Measurements from ENCODE around the gene A4GALT. TPM values are rescaled to one million over a fixed set of nuclear protein-coding genes. Genes with fewer than 3 reads are reported as not detected.

A4GALT gene
- total and polyA plus RNA-seq, 2 donors (not counting 1 experiment from before 2014, with no cell fraction given): 0.09 to 6.1 TPM

DNA sequence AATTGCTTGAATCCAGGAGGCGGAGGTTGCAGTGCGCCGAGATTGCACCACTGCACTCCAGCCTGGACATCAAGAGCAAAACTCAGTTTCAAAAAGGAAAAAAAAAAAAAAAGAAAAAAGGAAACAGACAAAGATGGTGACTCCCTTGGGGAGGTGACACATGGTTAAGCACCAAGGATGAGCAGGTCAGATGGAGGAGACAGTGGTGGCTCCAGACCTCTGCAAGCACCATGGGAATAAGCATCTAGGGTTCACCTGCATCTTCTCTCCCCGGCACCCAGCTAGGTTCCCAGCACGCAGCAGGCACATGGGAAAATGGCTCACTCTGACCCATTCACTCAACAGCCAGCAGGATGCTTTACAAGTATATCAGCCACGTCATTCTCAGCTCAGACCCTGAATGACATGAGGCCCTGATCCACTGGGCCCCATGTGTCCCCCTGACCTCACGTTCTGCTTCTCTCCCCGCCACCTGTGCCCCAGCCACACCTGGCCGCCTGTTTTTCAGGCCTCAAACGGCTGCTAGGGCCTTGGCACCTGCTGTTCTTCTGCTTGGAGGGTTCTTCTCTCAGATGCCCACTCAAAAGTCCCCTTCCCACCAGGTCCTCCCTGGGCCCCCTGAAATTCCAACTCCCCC lies 24.2 kb downstream of the A4GALT start:
- 26% methylated on average over 7 of the region's 10 CpGs for whole genome bisulfite sequencing (ENCODE audit: insufficient coverage)
- Histone ChIP-seq H3K79me2 (ENCODE audit: control insufficient read depth, insufficient read depth, low read length) (peaks cover 2% of the 10 kb centered on the region), H3K36me3 (replicated peaks in 1 of 2; ENCODE audit: control extremely low read depth in 1 of 2, control insufficient read depth in 1 of 2, extremely low read depth in 1 of 2, insufficient read depth in 2 of 2, low read length in 1 of 2) (no peaks in the 10 kb centered on the region), H3K27me3 (replicated peaks in 1 of 4; ENCODE audit: control extremely low read depth in 1 of 4, control insufficient read depth in 3 of 4, insufficient read depth in 4 of 4, low read length in 3 of 4) (peaks cover 0 to 2% (median 0%) of the 10 kb centered on the region in 4 experiments), H4K20me1 (ENCODE audit: control insufficient read depth, insufficient read depth, low read length, poor library complexity, severe bottlenecking) (no peaks in the 10 kb centered on the region), H3K27ac (ENCODE audit: low read length in 2 of 2) (no peak overlapping the region), H3K4me1 (ENCODE audit: control insufficient read depth in 2 of 2, insufficient read depth in 2 of 2, low read length in 2 of 2) (peaks cover 19 to 28% of the 10 kb centered on the region in 2 donors), H3K4me2 (replicated peaks; ENCODE audit: low read depth, low read length, poor library complexity, severe bottlenecking) (no peak overlapping the region), H3K4me3 (ENCODE audit: control extremely low read depth in 1 of 5, extremely low read depth in 1 of 5, insufficient read depth in 1 of 5, low read depth in 2 of 5, low read length in 4 of 5) (no peak overlapping the region), H3K9ac (ENCODE audit: low read length) (no peak overlapping the region), H2AFZ (ENCODE audit: insufficient read depth, low read depth, low read length, poor library complexity, severe bottlenecking) (no peak overlapping the region), H3K9me3 (ENCODE audit: control extremely low read depth in 1 of 3, control insufficient read depth in 2 of 3, insufficient read depth in 1 of 3, low read length in 2 of 3) (no peaks in the 10 kb centered on the region)
- no peaks in the 10 kb centered on the region for H3K9me3 Mint-ChIP-seq (ENCODE audit: insufficient read depth)
- DNase-seq (no peak), ATAC-seq (ENCODE audit: low read depth) (no peak)
- ChIA-PET POLR2A (interaction anchor here (0.6 kb wide), 2 partner anchors 63 to 165 kb away, joined by 3 to 10 read pairs; no protein-coding TSS in a partner anchor), CTCF (no interaction called here)
- no peak overlapping the region for H3K4me3 Mint-ChIP-seq
- no peak overlapping the region for H3K27ac Mint-ChIP-seq
- TF ChIP-seq EZH2 (IDR thresholded peaks at IDR 0.05; ENCODE audit: borderline replicate concordance, insufficient read depth, low read depth, low read length, poor library complexity, severe bottlenecking): no peak
- TF ChIP-seq, protein P1, sequence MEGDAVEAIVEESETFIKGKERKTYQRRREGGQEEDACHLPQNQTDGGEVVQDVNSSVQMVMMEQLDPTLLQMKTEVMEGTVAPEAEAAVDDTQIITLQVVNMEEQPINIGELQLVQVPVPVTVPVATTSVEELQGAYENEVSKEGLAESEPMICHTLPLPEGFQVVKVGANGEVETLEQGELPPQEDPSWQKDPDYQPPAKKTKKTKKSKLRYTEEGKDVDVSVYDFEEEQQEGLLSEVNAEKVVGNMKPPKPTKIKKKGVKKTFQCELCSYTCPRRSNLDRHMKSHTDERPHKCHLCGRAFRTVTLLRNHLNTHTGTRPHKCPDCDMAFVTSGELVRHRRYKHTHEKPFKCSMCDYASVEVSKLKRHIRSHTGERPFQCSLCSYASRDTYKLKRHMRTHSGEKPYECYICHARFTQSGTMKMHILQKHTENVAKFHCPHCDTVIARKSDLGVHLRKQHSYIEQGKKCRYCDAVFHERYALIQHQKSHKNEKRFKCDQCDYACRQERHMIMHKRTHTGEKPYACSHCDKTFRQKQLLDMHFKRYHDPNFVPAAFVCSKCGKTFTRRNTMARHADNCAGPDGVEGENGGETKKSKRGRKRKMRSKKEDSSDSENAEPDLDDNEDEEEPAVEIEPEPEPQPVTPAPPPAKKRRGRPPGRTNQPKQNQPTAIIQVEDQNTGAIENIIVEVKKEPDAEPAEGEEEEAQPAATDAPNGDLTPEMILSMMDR (IDR thresholded peaks at IDR 0.05): no peak
- intact Hi-C loops (cut with micrococcal nuclease): no loop called here
- peaks cover 27% of the 10 kb centered on the region for H3K4me1 Mint-ChIP-seq
- H3K27me3 Mint-ChIP-seq: no peaks in the 10 kb centered on the region

DNA sequence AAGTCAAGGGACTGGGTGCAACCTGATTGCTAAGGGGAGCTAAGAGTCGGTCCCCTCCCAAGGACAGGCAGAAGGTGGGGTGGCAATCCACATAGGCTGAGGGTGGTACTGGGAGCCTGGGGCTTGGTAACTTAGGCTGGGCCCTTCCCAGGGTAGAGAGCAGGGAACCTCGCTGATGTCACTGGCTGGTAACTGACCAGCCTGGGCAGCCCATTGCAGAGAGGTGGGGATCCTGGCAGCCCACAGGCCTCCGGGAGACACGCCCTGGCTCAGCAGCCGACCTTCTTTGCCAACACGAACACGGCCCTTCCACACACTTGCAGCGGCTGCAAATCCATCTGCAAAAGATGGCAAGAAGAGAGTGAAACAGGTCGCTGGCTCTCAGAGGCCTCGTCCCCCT lies 25.4 kb downstream of the A4GALT start:
- no peak for ATAC-seq (ENCODE audit: low read depth)

More for the DNA sequence above, 25.4 kb downstream of the A4GALT start:
- 99% methylated on average over 10 of the region's 10 CpGs for WGBS (ENCODE audit: insufficient coverage)
- DNase-seq: no peak
- no peaks in the 10 kb centered on the region for H3K79me2 ChIP-seq (ENCODE audit: control insufficient read depth, insufficient read depth, low read length)
- intact Hi-C loops (cut with micrococcal nuclease): no loop called here
- H3K27ac ChIP-seq (ENCODE audit: low read length in 2 of 2): no peak overlapping the region
- Mint-ChIP-seq H3K4me3 (no peak overlapping the region), H3K27ac (no peak overlapping the region), H3K27me3 (no peaks in the 10 kb centered on the region), H3K4me1 (peaks cover 32% of the 10 kb centered on the region), H3K9me3 (ENCODE audit: insufficient read depth) (no peaks in the 10 kb centered on the region)
- POLR2A ChIA-PET: interaction anchor here (0.6 kb wide), 1 partner anchor 14 kb away, joined by 7 read pairs; no protein-coding TSS in a partner anchor
- CTCF ChIA-PET: no interaction called here
- no peak overlapping the region for H3K9ac ChIP-seq (ENCODE audit: low read length)
- no peaks in the 10 kb centered on the region for H3K27me3 ChIP-seq (replicated peaks in 1 of 4; ENCODE audit: control extremely low read depth in 1 of 4, control insufficient read depth in 3 of 4, insufficient read depth in 4 of 4, low read length in 3 of 4)
- H2AFZ ChIP-seq (ENCODE audit: insufficient read depth, low read depth, low read length, poor library complexity, severe bottlenecking): no peak overlapping the region
- H3K4me1 ChIP-seq (ENCODE audit: control insufficient read depth in 2 of 2, insufficient read depth in 2 of 2, low read length in 2 of 2): peaks cover 22 to 32% of the 10 kb centered on the region in 2 donors
- no peak for TF ChIP-seq EZH2 (IDR thresholded peaks at IDR 0.05; ENCODE audit: borderline replicate concordance, insufficient read depth, low read depth, low read length, poor library complexity, severe bottlenecking)
- TF ChIP-seq, protein P1 (IDR thresholded peaks at IDR 0.05): no peak
- H3K4me3 ChIP-seq (ENCODE audit: control extremely low read depth in 1 of 5, extremely low read depth in 1 of 5, insufficient read depth in 1 of 5, low read depth in 2 of 5, low read length in 4 of 5): no peak overlapping the region
- no peaks in the 10 kb centered on the region for H4K20me1 ChIP-seq (ENCODE audit: control insufficient read depth, insufficient read depth, low read length, poor library complexity, severe bottlenecking)
- H3K36me3 ChIP-seq (replicated peaks in 1 of 2; ENCODE audit: control extremely low read depth in 1 of 2, control insufficient read depth in 1 of 2, extremely low read depth in 1 of 2, insufficient read depth in 2 of 2, low read length in 1 of 2): no peaks in the 10 kb centered on the region
- no peak overlapping the region for H3K4me2 ChIP-seq (replicated peaks; ENCODE audit: low read depth, low read length, poor library complexity, severe bottlenecking)
- H3K9me3 ChIP-seq (ENCODE audit: control extremely low read depth in 1 of 3, control insufficient read depth in 2 of 3, insufficient read depth in 1 of 3, low read length in 2 of 3): no peaks in the 10 kb centered on the region
